PFSK-1 (cell line): ENCODE data around the gene UBTF.

ENCODE experiments used
- FOXP2 ChIP-seq: optimal IDR thresholded peaks from 2 replicates; pipeline ENCODE3; 2011; ENCODE audit warnings: borderline replicate concordance, control low read depth, inconsistent platforms; ENCODE audit not compliant: insufficient read depth; ENCODE audit errors: extremely low read length, extremely low read depth
- POLR2AphosphoS5 ChIP-seq: IDR thresholded peaks from 2 replicates; pipeline ENCODE4 v1.6.1; 2012; ENCODE audit warnings: low read depth, mild to moderate bottlenecking, control low read depth, low read length, moderate library complexity
- REST ChIP-seq, 2 experiments: IDR thresholded peaks; 2 replicates each; pipeline versions ENCODE4 v1.6.1 to v1.8.0; 2011 to 2012; ENCODE audit warnings: low read depth in 2 of 2, low read length in 2 of 2, control low read depth in 1 of 2, inconsistent platforms in 1 of 2, mild to moderate bottlenecking in 1 of 2, moderate library complexity in 1 of 2; ENCODE audit not compliant: insufficient read depth in 1 of 2
- SIN3A ChIP-seq: IDR thresholded peaks from 2 replicates; pipeline ENCODE4 v1.6.1; 2012; ENCODE audit warnings: mild to moderate bottlenecking, low read length, moderate library complexity, borderline replicate concordance; ENCODE audit not compliant: insufficient read depth
- TAF1 ChIP-seq: IDR thresholded peaks from 2 replicates; pipeline ENCODE4 v1.6.1; 2012; ENCODE audit warnings: low read length, control low read depth, borderline replicate concordance; ENCODE audit not compliant: insufficient read depth

Gene UBTF

GRCh38 chr17:44218344-44219107 lies 949 bp downstream of the UBTF start:
- TF ChIP-seq FOXP2, result peak; percentile 40
- no peak for TF ChIP-seq REST (IDR thresholded peaks at IDR 0.05; ENCODE audit: insufficient read depth in 1 of 2, low read depth in 2 of 2, low read length in 2 of 2)
- peak; percentile 44 for TF ChIP-seq POLR2AphosphoS5
- TF ChIP-seq SIN3A, result 0 out of 2 replicates have a peak, but pooled peaks have one; percentile 16
- 0 out of 2 replicates have a peak, but pooled peaks have one; percentile 43 for TF ChIP-seq TAF1

DNA sequence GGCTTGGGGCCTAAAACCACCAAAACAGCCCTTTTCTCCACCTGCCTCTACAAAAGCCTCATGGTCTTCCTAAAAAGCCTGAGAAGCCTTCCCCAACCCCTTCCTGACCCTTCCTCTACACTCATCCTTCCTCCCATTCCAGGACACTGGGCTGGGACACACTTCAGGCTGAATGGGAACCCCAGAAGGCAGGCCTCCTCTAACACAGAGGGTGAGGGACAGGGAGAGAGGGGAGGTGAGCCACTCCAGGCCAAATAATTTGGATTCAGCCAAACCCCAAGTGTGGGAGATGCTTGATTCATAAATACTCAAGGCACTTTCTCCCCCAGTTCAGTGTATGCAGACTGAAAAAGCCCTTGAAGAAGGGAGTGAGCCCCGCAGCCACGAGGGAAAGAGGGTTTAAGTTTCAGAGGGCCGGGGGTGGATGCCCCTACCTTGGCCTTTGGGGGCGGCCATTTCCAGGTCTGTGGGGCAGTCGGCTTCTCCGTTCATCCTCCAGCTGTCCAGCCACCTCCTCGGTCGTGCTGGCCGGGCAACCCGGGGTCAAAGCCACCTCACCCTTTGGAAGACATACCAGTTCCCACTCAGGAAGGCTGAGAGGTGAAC lies 1.6 kb downstream of the UBTF start:
- no peak for TF ChIP-seq SIN3A

DNA sequence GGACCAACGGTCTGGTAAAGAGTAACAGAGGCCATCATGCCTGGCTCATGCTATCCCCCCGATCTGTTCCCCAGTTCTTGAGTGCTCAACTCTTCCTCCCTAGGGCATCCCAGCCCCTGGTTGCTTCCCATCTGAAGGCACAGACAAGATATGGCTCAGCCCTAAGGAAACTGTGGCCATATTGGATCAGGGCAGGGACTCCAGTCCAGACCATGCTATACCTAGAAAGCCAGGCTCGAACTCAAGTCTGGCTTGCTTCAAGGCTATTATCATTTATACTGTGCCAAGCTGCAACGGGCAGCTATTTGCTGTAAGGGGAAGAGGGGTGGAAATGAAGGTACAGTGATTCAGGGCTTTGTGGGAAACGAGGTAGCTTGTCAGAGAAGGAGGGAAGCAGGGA lies 2.8 kb downstream of the UBTF start:
- TF ChIP-seq TAF1 (no peak), REST (IDR thresholded peaks at IDR 0.05; ENCODE audit: insufficient read depth in 1 of 2, low read depth in 2 of 2, low read length in 2 of 2) (no peak), POLR2AphosphoS5 (no peak), SIN3A (no peak), FOXP2 (no peak)

DNA sequence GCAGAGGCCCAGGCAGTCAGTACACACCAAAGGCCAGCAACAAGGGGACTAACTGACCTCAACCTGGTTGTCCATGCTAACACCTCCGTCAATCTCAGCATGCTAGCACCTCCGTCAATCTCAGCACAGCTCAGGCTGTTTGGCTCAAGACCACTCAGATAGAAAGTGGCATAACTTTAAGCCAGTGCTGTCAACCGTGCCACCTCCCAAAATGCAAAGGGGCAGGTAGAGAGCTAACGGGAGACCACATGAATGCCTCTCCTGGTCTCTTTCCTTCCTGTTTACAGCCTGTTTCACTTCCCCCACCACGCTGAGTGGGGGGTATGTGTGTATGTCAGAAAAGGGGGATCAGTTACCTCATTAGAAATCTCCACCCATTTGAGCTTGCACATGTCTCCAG lies 3.3 kb downstream of the UBTF start:
- TF ChIP-seq SIN3A, result no peak

DNA sequence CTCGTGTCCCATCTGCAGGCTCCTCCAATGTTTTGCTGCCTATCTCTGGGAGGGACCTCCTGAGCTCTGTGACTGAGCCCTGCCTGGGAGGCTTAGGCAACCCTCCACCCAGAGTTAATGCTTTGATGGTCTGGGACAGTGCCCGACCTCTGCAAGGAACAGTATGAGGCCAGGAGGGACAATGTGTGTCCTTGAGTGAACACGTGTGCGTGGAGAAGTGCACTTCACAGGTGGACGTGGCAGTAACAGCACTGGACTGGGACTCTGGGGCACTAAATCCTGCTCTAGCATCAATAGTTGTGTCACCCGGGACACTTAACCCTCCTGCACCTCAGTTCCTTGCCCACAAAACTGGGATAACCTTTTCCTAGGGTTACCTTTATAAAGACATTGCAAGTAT lies 4.6 kb downstream of the UBTF start:
- TF ChIP-seq REST (IDR thresholded peaks at IDR 0.05; ENCODE audit: insufficient read depth in 1 of 2, low read depth in 2 of 2, low read length in 2 of 2), result no peak
- TF ChIP-seq SIN3A, result no peak
- TF ChIP-seq TAF1, result no peak
- TF ChIP-seq POLR2AphosphoS5, result no peak; the same call in 1 of the 2 replicates
- TF ChIP-seq FOXP2, result no peak

GRCh38 chr17:44214230-44214494 lies 5.3 kb downstream of the UBTF start:
- TF ChIP-seq POLR2AphosphoS5, result no peak
- TF ChIP-seq TAF1, result no peak
- TF ChIP-seq FOXP2, result no peak
